ENCODE results near the gene SERPINI1. TPM values are rescaled to one million over a fixed set of nuclear protein-coding genes. Genes with fewer than 3 reads are reported as not detected.
A peak's percentile ranks its signal among the peaks of the same experiment; 100 is the strongest.

Gene SERPINI1
- 1 to 10 TPM; 1.7 to 4.0 TPM for total RNA-seq

- peak; percentile 67 for ATAC-seq (replicated peaks)
- Mint-ChIP-seq H3K4me3 (no peak within 1 kb of the TSS), H3K27ac (no peak within 1 kb of the TSS), H3K9me3 (no peaks in the 10 kb centered on the region), H3K36me3 (ENCODE audit: low read depth) (peaks cover 21% of the 10 kb centered on the region), H3K27me3 (no peaks in the 10 kb centered on the region), H3K4me1 (peaks cover 19% of the 10 kb centered on the region)
Observed at GRCh38 chr3:167735233-167736138, at the start of gene SERPINI1. SERPINI1 (plus strand) TSS chr3:167735721; CDS start chr3:167789129, 53,408 bp downstream.

- peak overlapping the region; percentile 82 for H3K27ac Mint-ChIP-seq
Observed at GRCh38 chr3:167691366-167691765, 44.2 kb upstream of the SERPINI1 start.

GRCh38 chr3:167694121-167694520, 41.4 kb upstream of the SERPINI1 start:
- no peak overlapping the region for H3K4me3 Mint-ChIP-seq
- H3K36me3 Mint-ChIP-seq (ENCODE audit: low read depth) = peaks cover 84% of the 10 kb centered on the region
- no peaks in the 10 kb centered on the region for H3K27me3 Mint-ChIP-seq
- no peak overlapping the region for H3K27ac Mint-ChIP-seq
- H3K9me3 Mint-ChIP-seq = no peaks in the 10 kb centered on the region
- ATAC-seq (replicated peaks) = no peak
- H3K4me1 Mint-ChIP-seq = peaks cover 29% of the 10 kb centered on the region

More at GRCh38 chr3:167691366-167691765, 44.2 kb upstream of the SERPINI1 start:
- ATAC-seq (replicated peaks) = peak; percentile 100
- Mint-ChIP-seq H3K4me3 (peak overlapping the region; percentile 46), H3K36me3 (ENCODE audit: low read depth) (peaks cover 72% of the 10 kb centered on the region), H3K27me3 (no peaks in the 10 kb centered on the region), H3K4me1 (peaks cover 23% of the 10 kb centered on the region), H3K9me3 (no peaks in the 10 kb centered on the region)

- H3K36me3 Mint-ChIP-seq (ENCODE audit: low read depth) = peaks cover 94% of the 10 kb centered on the region
- H3K27ac Mint-ChIP-seq = no peak overlapping the region
- H3K4me3 Mint-ChIP-seq = no peak overlapping the region
- H3K9me3 Mint-ChIP-seq = no peaks in the 10 kb centered on the region
- H3K4me1 Mint-ChIP-seq = peaks cover 18% of the 10 kb centered on the region
- H3K27me3 Mint-ChIP-seq = no peaks in the 10 kb centered on the region
- ATAC-seq (replicated peaks) = no peak
Observed at GRCh38 chr3:167700046-167700445, 35.5 kb upstream of the SERPINI1 start.

GRCh38 chr3:167700926-167701325, 34.6 kb upstream of the SERPINI1 start:
- H3K27me3 Mint-ChIP-seq = no peaks in the 10 kb centered on the region
- H3K27ac Mint-ChIP-seq = no peak overlapping the region
- H3K36me3 Mint-ChIP-seq (ENCODE audit: low read depth) = peaks cover 94% of the 10 kb centered on the region
- ATAC-seq (replicated peaks) = no peak
- no peak overlapping the region for H3K4me3 Mint-ChIP-seq
- peaks cover 18% of the 10 kb centered on the region for H3K4me1 Mint-ChIP-seq
- no peaks in the 10 kb centered on the region for H3K9me3 Mint-ChIP-seq

- Mint-ChIP-seq H3K4me1 (peaks cover 21% of the 10 kb centered on the region), H3K4me3 (no peak overlapping the region), H3K27me3 (no peaks in the 10 kb centered on the region), H3K27ac (no peak overlapping the region), H3K9me3 (no peaks in the 10 kb centered on the region), H3K36me3 (ENCODE audit: low read depth) (peaks cover 92% of the 10 kb centered on the region)
- no peak for ATAC-seq (replicated peaks)
Observed at GRCh38 chr3:167705840-167706239, 29.7 kb upstream of the SERPINI1 start.

- H3K4me3 Mint-ChIP-seq = no peak overlapping the region
- no peak overlapping the region for H3K27ac Mint-ChIP-seq
- H3K9me3 Mint-ChIP-seq = no peaks in the 10 kb centered on the region
- peaks cover 46% of the 10 kb centered on the region for H3K4me1 Mint-ChIP-seq
- no peaks in the 10 kb centered on the region for H3K27me3 Mint-ChIP-seq
- ATAC-seq (replicated peaks) = no peak
- peaks cover 93% of the 10 kb centered on the region for H3K36me3 Mint-ChIP-seq (ENCODE audit: low read depth)
Observed at GRCh38 chr3:167709690-167710089, 25.8 kb upstream of the SERPINI1 start.

- H3K27me3 Mint-ChIP-seq = no peaks in the 10 kb centered on the region
- no peak for ATAC-seq (replicated peaks)
- no peaks in the 10 kb centered on the region for H3K9me3 Mint-ChIP-seq
- peaks cover 96% of the 10 kb centered on the region for H3K36me3 Mint-ChIP-seq (ENCODE audit: low read depth)
- H3K4me3 Mint-ChIP-seq = no peak overlapping the region
- peaks cover 55% of the 10 kb centered on the region for H3K4me1 Mint-ChIP-seq
- peak overlapping the region; percentile 44 for H3K27ac Mint-ChIP-seq
Observed at GRCh38 chr3:167710552-167710951, 25.0 kb upstream of the SERPINI1 start.

- no peak overlapping the region for H3K4me3 Mint-ChIP-seq
- no peaks in the 10 kb centered on the region for H3K9me3 Mint-ChIP-seq
- peaks cover 97% of the 10 kb centered on the region for H3K36me3 Mint-ChIP-seq (ENCODE audit: low read depth)
- peaks cover 61% of the 10 kb centered on the region for H3K4me1 Mint-ChIP-seq
- H3K27ac Mint-ChIP-seq = peak overlapping the region; percentile 44
- no peaks in the 10 kb centered on the region for H3K27me3 Mint-ChIP-seq
- ATAC-seq (replicated peaks) = no peak
Observed at GRCh38 chr3:167711439-167711838, 24.1 kb upstream of the SERPINI1 start.

- no peak for ATAC-seq (replicated peaks)
- Mint-ChIP-seq H3K4me1 (peaks cover 57% of the 10 kb centered on the region), H3K27me3 (no peaks in the 10 kb centered on the region), H3K9me3 (no peaks in the 10 kb centered on the region), H3K27ac (no peak overlapping the region), H3K4me3 (no peak overlapping the region), H3K36me3 (ENCODE audit: low read depth) (peaks cover 97% of the 10 kb centered on the region)
Observed at GRCh38 chr3:167712445-167712844, 23.1 kb upstream of the SERPINI1 start.

- H3K27me3 Mint-ChIP-seq = no peaks in the 10 kb centered on the region
- H3K9me3 Mint-ChIP-seq = no peaks in the 10 kb centered on the region
- H3K36me3 Mint-ChIP-seq (ENCODE audit: low read depth) = peaks cover 97% of the 10 kb centered on the region
- H3K4me3 Mint-ChIP-seq = no peak overlapping the region
- peaks cover 56% of the 10 kb centered on the region for H3K4me1 Mint-ChIP-seq
- ATAC-seq (replicated peaks) = no peak
- no peak overlapping the region for H3K27ac Mint-ChIP-seq
Observed at GRCh38 chr3:167714871-167715270, 20.6 kb upstream of the SERPINI1 start.

- no peaks in the 10 kb centered on the region for H3K27me3 Mint-ChIP-seq
- no peaks in the 10 kb centered on the region for H3K9me3 Mint-ChIP-seq
- no peak for ATAC-seq (replicated peaks)
- H3K27ac Mint-ChIP-seq = no peak overlapping the region
- H3K36me3 Mint-ChIP-seq (ENCODE audit: low read depth) = peaks cover 96% of the 10 kb centered on the region
- H3K4me1 Mint-ChIP-seq = peaks cover 52% of the 10 kb centered on the region
- no peak overlapping the region for H3K4me3 Mint-ChIP-seq
Observed at GRCh38 chr3:167716920-167717319, 18.6 kb upstream of the SERPINI1 start.

- no peaks in the 10 kb centered on the region for H3K27me3 Mint-ChIP-seq
- H3K4me1 Mint-ChIP-seq = peaks cover 43% of the 10 kb centered on the region
- H3K4me3 Mint-ChIP-seq = no peak overlapping the region
- peaks cover 96% of the 10 kb centered on the region for H3K36me3 Mint-ChIP-seq (ENCODE audit: low read depth)
- no peaks in the 10 kb centered on the region for H3K9me3 Mint-ChIP-seq
- no peak overlapping the region for H3K27ac Mint-ChIP-seq
- ATAC-seq (replicated peaks) = peak; percentile 62
Observed at GRCh38 chr3:167718582-167718981, 16.9 kb upstream of the SERPINI1 start.

GRCh38 chr3:167723025-167723512, 12.5 kb upstream of the SERPINI1 start:
- no peak overlapping the region for H3K4me3 Mint-ChIP-seq
- peaks cover 76% of the 10 kb centered on the region for H3K36me3 Mint-ChIP-seq (ENCODE audit: low read depth)
- H3K27me3 Mint-ChIP-seq = no peaks in the 10 kb centered on the region
- no peak for ATAC-seq (replicated peaks)
- H3K4me1 Mint-ChIP-seq = peaks cover 18% of the 10 kb centered on the region
- H3K27ac Mint-ChIP-seq = no peak overlapping the region
- H3K9me3 Mint-ChIP-seq = no peaks in the 10 kb centered on the region

- no peak for ATAC-seq (replicated peaks)
- H3K36me3 Mint-ChIP-seq (ENCODE audit: low read depth) = peaks cover 74% of the 10 kb centered on the region
- H3K27me3 Mint-ChIP-seq = no peaks in the 10 kb centered on the region
- no peak overlapping the region for H3K27ac Mint-ChIP-seq
- H3K9me3 Mint-ChIP-seq = no peaks in the 10 kb centered on the region
- H3K4me1 Mint-ChIP-seq = peaks cover 14% of the 10 kb centered on the region
- no peak overlapping the region for H3K4me3 Mint-ChIP-seq
Observed at GRCh38 chr3:167723872-167724271, 11.6 kb upstream of the SERPINI1 start.

All from activated T-helper 17 cell treated with anti-CD3 and anti-CD28 coated beads, Interleukin-2, amount 50 U/mL, for 72 hours (primary cell).